T-helper 1 cell (primary cell): ENCODE results near the gene LNPK.
"Not testable (repeated sequence)": the region's sequence is repeated elsewhere in the genome, so short reads cannot be mapped to it uniquely, and the experiment has no call there.

Experiments
- DNase-seq, 5 donors: peaks; one replicate each; pipeline ENCODE4 v3.0.0-alpha.2; 2012 to 2020

LNPK gene

GRCh38 chr2:175966839-175967238 lies 35.2 kb downstream of the LNPK start:
- no peak for DNase-seq

- DNase-seq = no peak
Measured at GRCh38 chr2:175965773-175966172, 36.3 kb downstream of the LNPK start.

- DNase-seq = no peak
Measured at GRCh38 chr2:175964195-175964594, 37.9 kb downstream of the LNPK start.

GRCh38 chr2:175963171-175963570 lies 38.9 kb downstream of the LNPK start:
- not testable (repeated sequence) for DNase-seq

- DNase-seq = no peak
Measured at GRCh38 chr2:175957845-175958244, 44.2 kb downstream of the LNPK start.

- DNase-seq = no peak
Measured at GRCh38 chr2:175955136-175955535, 46.9 kb downstream of the LNPK start.

- no peak for DNase-seq
Measured at GRCh38 chr2:175950512-175950911, 51.6 kb downstream of the LNPK start.

GRCh38 chr2:175948191-175948590 lies 53.9 kb downstream of the LNPK start:
- no peak for DNase-seq

- DNase-seq = no peak
Measured at GRCh38 chr2:175947073-175947472, 55.0 kb downstream of the LNPK start.

GRCh38 chr2:175941699-175942098 lies 60.4 kb downstream of the LNPK start:
- no peak for DNase-seq

- DNase-seq = no peak
Measured at GRCh38 chr2:175937216-175937615, 64.9 kb downstream of the LNPK start.

- DNase-seq = no peak
Measured at GRCh38 chr2:175935289-175936181, 66.5 kb downstream of the LNPK start.

GRCh38 chr2:175932675-175933074 lies 69.4 kb downstream of the LNPK start:
- DNase-seq = no peak

GRCh38 chr2:175931805-175932204 lies 70.3 kb downstream of the LNPK start:
- no peak for DNase-seq

- no peak for DNase-seq
Measured at GRCh38 chr2:175930504-175930903, 71.6 kb downstream of the LNPK start.

GRCh38 chr2:175929850-175930249 lies 72.2 kb downstream of the LNPK start:
- DNase-seq = no peak

GRCh38 chr2:175926272-175926671 lies 75.8 kb downstream of the LNPK start:
- no peak for DNase-seq

GRCh38 chr2:175922160-175922559 lies 79.9 kb downstream of the LNPK start:
- no peak for DNase-seq

GRCh38 chr2:175918935-175919334 lies 83.1 kb downstream of the LNPK start:
- no peak for DNase-seq

GRCh38 chr2:175914846-175915245 lies 87.2 kb downstream of the LNPK start:
- no peak for DNase-seq

GRCh38 chr2:175913849-175914743 lies 88.0 kb downstream of the LNPK start:
- not testable (repeated sequence) for DNase-seq

- DNase-seq = not testable (repeated sequence)
Measured at GRCh38 chr2:175913267-175913666, 88.8 kb downstream of the LNPK start.

- no peak for DNase-seq
Measured at GRCh38 chr2:175904035-175904434, 98.0 kb downstream of the LNPK start.
